ENCODE measurements around the gene RANBP2. TPM values are rescaled to one million over a fixed set of nuclear protein-coding genes. Genes with fewer than 3 reads are reported as not detected.

The RANBP2 gene
- total RNA-seq, 1 experiment from 2014 or later = 91.4 TPM

DNA sequence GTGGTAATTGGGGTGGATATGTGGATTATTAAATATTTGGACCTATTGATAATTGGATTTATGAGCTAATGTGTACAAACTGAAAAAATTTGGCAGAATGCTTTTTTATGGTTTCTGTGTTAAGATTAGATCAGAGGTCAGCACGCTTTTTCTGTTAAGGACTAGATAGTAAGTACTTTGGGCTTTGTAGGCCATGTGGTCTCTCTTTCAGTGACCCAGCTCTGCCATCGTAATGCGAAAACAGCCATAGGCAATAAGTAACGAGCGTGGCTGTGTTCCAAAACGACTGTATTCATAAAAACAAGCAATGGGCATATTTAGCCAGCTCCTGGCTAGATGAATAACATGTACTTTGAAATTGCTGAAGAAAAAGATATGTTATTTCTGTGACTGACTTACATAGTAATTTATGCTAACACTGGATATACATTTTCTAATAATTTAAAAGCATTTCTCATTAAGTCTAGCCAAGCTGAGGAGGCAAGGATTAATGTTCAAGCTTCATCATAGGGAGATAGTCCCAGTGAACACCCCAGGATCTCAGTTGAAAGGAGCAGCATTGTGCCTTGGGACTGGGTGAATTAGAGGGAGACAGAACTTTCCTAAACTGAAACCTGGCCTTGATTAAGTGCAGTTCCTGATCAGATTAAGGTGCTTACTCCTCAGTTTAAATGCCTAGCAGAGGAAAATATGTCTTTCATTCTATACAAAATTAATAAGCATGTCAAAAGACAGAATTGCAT, 87.3 kb downstream of the RANBP2 start:
- H3K9me3 Mint-ChIP-seq = peaks cover 24 to 27% of the 10 kb centered on the region in 2 experiments
- Histone ChIP-seq H3K9ac (ENCODE audit: extremely low read depth, insufficient read length, low read length) (no peak overlapping the region), H2BK5ac (ENCODE audit: insufficient read length, low read length) (no peak overlapping the region), H2BK15ac (ENCODE audit: low read depth, low read length) (no peak overlapping the region), H3K4ac (ENCODE audit: low read depth, low read length) (no peak overlapping the region), H3K56ac (ENCODE audit: insufficient read length, low read depth, low read length) (no peak overlapping the region), H3K79me1 (ENCODE audit: insufficient read depth, low read depth, low read length, poor library complexity, severe bottlenecking) (no peaks in the 10 kb centered on the region), H4K91ac (ENCODE audit: insufficient read length, low read depth, low read length) (no peak overlapping the region), H3K18ac (ENCODE audit: insufficient read length, low read depth, low read length) (no peak overlapping the region), H3K79me2 (ENCODE audit: insufficient read depth, low read length) (no peaks in the 10 kb centered on the region; the same call in 1 of the 2 replicates), H3K23ac (ENCODE audit: insufficient read length, low read depth, low read length) (no peak overlapping the region), H3K4me2 (ENCODE audit: insufficient read depth, insufficient read length, low read length) (no peak overlapping the region), H2AFZ (ENCODE audit: low read length) (no peak overlapping the region), H3K27me3 (ENCODE audit: insufficient read depth, low read length) (no peaks in the 10 kb centered on the region), H3K4me1 (ENCODE audit: insufficient read depth, low read length) (no peaks in the 10 kb centered on the region), H3K23me2 (ENCODE audit: insufficient read length, low read depth, low read length, poor library complexity, severe bottlenecking) (no peaks in the 10 kb centered on the region), H3K14ac (ENCODE audit: insufficient read depth, low read length) (no peak overlapping the region), H4K8ac (replicated peaks; ENCODE audit: insufficient read length, low read depth, low read length) (no peak overlapping the region), H4K20me1 (ENCODE audit: control insufficient read depth, insufficient read depth, insufficient read length) (no peaks in the 10 kb centered on the region), H3K27ac (ENCODE audit: insufficient read length, low read depth, low read length) (no peak overlapping the region), H4K5ac (ENCODE audit: insufficient read length, low read depth, low read length) (no peak overlapping the region), H3K9me3 (ENCODE audit: control insufficient read depth, low read depth, low read length) (no peaks in the 10 kb centered on the region), H2BK120ac (ENCODE audit: low read depth, low read length, poor library complexity, severe bottlenecking) (no peak overlapping the region), H2BK12ac (ENCODE audit: insufficient read length, low read depth, low read length) (no peak overlapping the region), H2BK20ac (ENCODE audit: low read depth, low read length, poor library complexity, severe bottlenecking) (no peak overlapping the region), H3T11ph (ENCODE audit: low read length) (no peak overlapping the region), H2AK5ac (ENCODE audit: insufficient read length, low read length) (no peak overlapping the region)
- H3K4me3 Mint-ChIP-seq = no peak overlapping the region
- no peaks in the 10 kb centered on the region for H3K4me1 Mint-ChIP-seq
- no CpG with 5 or more reads among the region's 6 CpGs for WGBS (ENCODE audit: extremely low coverage, insufficient read length, low lambda C conversion rate)
- no peaks in the 10 kb centered on the region for H3K27me3 Mint-ChIP-seq (ENCODE audit: low read depth)
- H3K36me3 Mint-ChIP-seq (ENCODE audit: insufficient read depth in 1 of 3, low read depth in 3 of 3) = peaks cover 60 to 65% (median 65%) of the 10 kb centered on the region in 3 experiments
- TF ChIP-seq, protein P1, sequence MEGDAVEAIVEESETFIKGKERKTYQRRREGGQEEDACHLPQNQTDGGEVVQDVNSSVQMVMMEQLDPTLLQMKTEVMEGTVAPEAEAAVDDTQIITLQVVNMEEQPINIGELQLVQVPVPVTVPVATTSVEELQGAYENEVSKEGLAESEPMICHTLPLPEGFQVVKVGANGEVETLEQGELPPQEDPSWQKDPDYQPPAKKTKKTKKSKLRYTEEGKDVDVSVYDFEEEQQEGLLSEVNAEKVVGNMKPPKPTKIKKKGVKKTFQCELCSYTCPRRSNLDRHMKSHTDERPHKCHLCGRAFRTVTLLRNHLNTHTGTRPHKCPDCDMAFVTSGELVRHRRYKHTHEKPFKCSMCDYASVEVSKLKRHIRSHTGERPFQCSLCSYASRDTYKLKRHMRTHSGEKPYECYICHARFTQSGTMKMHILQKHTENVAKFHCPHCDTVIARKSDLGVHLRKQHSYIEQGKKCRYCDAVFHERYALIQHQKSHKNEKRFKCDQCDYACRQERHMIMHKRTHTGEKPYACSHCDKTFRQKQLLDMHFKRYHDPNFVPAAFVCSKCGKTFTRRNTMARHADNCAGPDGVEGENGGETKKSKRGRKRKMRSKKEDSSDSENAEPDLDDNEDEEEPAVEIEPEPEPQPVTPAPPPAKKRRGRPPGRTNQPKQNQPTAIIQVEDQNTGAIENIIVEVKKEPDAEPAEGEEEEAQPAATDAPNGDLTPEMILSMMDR (conservative IDR thresholded peaks at IDR 0.05) = no peak
- no peak overlapping the region for H3K27ac Mint-ChIP-seq
- DNase-seq = no peak

All from H9 (cell line).